GM23338 (cell line): ENCODE results near the gene CARNS1. TPM values are rescaled to one million over a fixed set of nuclear protein-coding genes. Genes with fewer than 3 reads are reported as not detected.

Experiments used
- ATAC-seq: fragments of 200-7000 bp; cut with Tn5 transposase; 3 replicates; pipeline ENCODE4 v1.9.1; 2020
- DNase-seq: peaks from one replicate; pipeline ENCODE4 v3.0.0-alpha.2; 2015; ENCODE audit warnings: low spot score
- H2AFZ ChIP-seq: fragments of 200-600 bp; sonication (generic); 2 replicates; pipeline ENCODE4 v1.8.0; 2016; ENCODE audit warnings: antibody characterized with exemption, mild to moderate bottlenecking, moderate library complexity
- H3F3A ChIP-seq: fragments of 200-600 bp; sonication (generic); replicated peaks from 2 replicates; pipeline ENCODE4 v1.8.0; 2017; ENCODE audit warnings: antibody characterized with exemption, mixed run types, low read depth
- H3K27ac ChIP-seq: fragments of 200-600 bp; sonication (generic); 2 replicates; pipeline ENCODE4 v1.6.1; 2016; ENCODE audit warnings: low read depth
- H3K27me3 ChIP-seq: fragments of 200-600 bp; sonication (generic); 2 replicates; pipeline ENCODE4 v1.8.0; 2016; ENCODE audit warnings: mild to moderate bottlenecking, mixed run types, moderate library complexity; ENCODE audit not compliant: insufficient read depth
- H3K36me3 ChIP-seq: fragments of 200-600 bp; sonication (generic); 2 replicates; pipeline ENCODE4 v1.8.0; 2016; ENCODE audit warnings: mild to moderate bottlenecking; ENCODE audit not compliant: insufficient read depth
- H3K4me1 ChIP-seq: fragments of 200-600 bp; sonication (generic); 2 replicates; pipeline ENCODE4 v1.8.0; 2016; ENCODE audit warnings: mild to moderate bottlenecking, moderate library complexity; ENCODE audit not compliant: insufficient read depth
- H3K4me2 ChIP-seq: fragments of 200-600 bp; sonication (generic); 2 replicates; pipeline ENCODE4 v1.7.1; 2017; ENCODE audit warnings: mixed run types
- H3K4me3 ChIP-seq: fragments of 200-600 bp; sonication (generic); 2 replicates; pipeline ENCODE4 v1.6.1; 2016; ENCODE audit warnings: mixed run types
- H3K79me2 ChIP-seq: fragments of 200-600 bp; sonication (generic); replicated peaks from 2 replicates; pipeline ENCODE4 v1.8.0; 2017; ENCODE audit warnings: mild to moderate bottlenecking; ENCODE audit not compliant: insufficient read depth
- H3K9me2 ChIP-seq: fragments of 200-600 bp; sonication (generic); 2 replicates; pipeline ENCODE4 v1.8.0; 2017; ENCODE audit not compliant: insufficient read depth
- H4K20me1 ChIP-seq: fragments of 200-600 bp; sonication (generic); replicated peaks from 2 replicates; pipeline ENCODE4 v1.8.0; 2017; ENCODE audit warnings: mild to moderate bottlenecking; ENCODE audit not compliant: insufficient read depth
- H3K27ac Mint-ChIP-seq: 2 replicates; pipeline ENCODE4 v1.8.0; 2020; ENCODE audit warnings: inconsistent platforms, mild to moderate bottlenecking, moderate library complexity, mixed read lengths
- H3K27me3 Mint-ChIP-seq: 3 replicates; pipeline ENCODE4 v1.8.0; 2022; ENCODE audit warnings: low read depth, mild to moderate bottlenecking, moderate library complexity, mixed read lengths, inconsistent platforms; ENCODE audit not compliant: insufficient read depth, poor library complexity
- H3K36me3 Mint-ChIP-seq: 3 replicates; pipeline ENCODE4 v1.8.0; 2021; ENCODE audit warnings: low read depth, mild to moderate bottlenecking, inconsistent platforms, moderate library complexity, mixed read lengths
- H3K4me1 Mint-ChIP-seq: 3 replicates; pipeline ENCODE4 v1.8.0; 2020; ENCODE audit warnings: mild to moderate bottlenecking, inconsistent platforms, mixed read lengths
- H3K4me3 Mint-ChIP-seq: 3 replicates; pipeline ENCODE4 v1.8.0; 2021; ENCODE audit warnings: moderate library complexity, mild to moderate bottlenecking, inconsistent platforms, mixed read lengths
- H3K9me3 Mint-ChIP-seq: 3 replicates; pipeline ENCODE4 v1.8.0; 2020; ENCODE audit warnings: moderate library complexity, mild to moderate bottlenecking, inconsistent platforms, mixed read lengths
- CREB1 ChIP-seq: fragments of 250-450 bp; sonication (Bioruptor Pico); IDR thresholded peaks from 2 replicates; pipeline ENCODE4 v1.5.0; 2020; ENCODE audit warnings: low read depth, mild to moderate bottlenecking, moderate library complexity
- EZH2 ChIP-seq: fragments of 200-600 bp; sonication (generic); IDR thresholded peaks from one replicate; pipeline ENCODE4 v1.8.0; 2017; ENCODE audit warnings: antibody characterized with exemption, mild to moderate bottlenecking, low read depth; ENCODE audit not compliant: unreplicated experiment
- EZH2phosphoT487 ChIP-seq: fragments of 200-600 bp; sonication (generic); IDR thresholded peaks from one replicate; pipeline ENCODE4 v1.8.1; 2018; ENCODE audit warnings: antibody characterized with exemption; ENCODE audit not compliant: unreplicated experiment
- JUNB ChIP-seq: IDR thresholded peaks from one replicate; pipeline ENCODE4 v1.6.1; 2016; ENCODE audit warnings: antibody characterized with exemption; ENCODE audit not compliant: unreplicated experiment
- NANOG ChIP-seq: IDR thresholded peaks from 2 replicates; pipeline ENCODE4 v1.6.1; 2016; ENCODE audit warnings: antibody characterized with exemption, borderline replicate concordance
- STAT1 ChIP-seq: IDR thresholded peaks from one replicate; pipeline ENCODE4 v1.6.1; 2016; ENCODE audit warnings: antibody characterized with exemption; ENCODE audit not compliant: unreplicated experiment
- ZNF114 ChIP-seq: fragments of 250-450 bp; sonication (Bioruptor Pico); IDR thresholded peaks from 2 replicates; pipeline ENCODE4 v1.5.0; 2020; ENCODE audit warnings: mild to moderate bottlenecking, moderate library complexity
- ZNF331 ChIP-seq: fragments of 250-450 bp; sonication (Bioruptor Pico); IDR thresholded peaks from 2 replicates; pipeline ENCODE4 v1.5.0; 2020; ENCODE audit warnings: low read depth, mild to moderate bottlenecking, moderate library complexity
- polyA plus RNA-seq: library from polyadenylated mRNA; unstranded; fragments of >200 nt; fragmentation: Nextera tagmentation; extraction: Ambion mirVana; gene quantifications from 2 replicates; pipeline ENCODE4 v1.2.1, GENCODE V29; 2016
- total RNA-seq: library from RNA; depleted of rRNA; stranded (reverse); fragments of >200 nt; shearing (Covaris generic); gene quantifications from 2 replicates; pipeline ENCODE4 v1.2.3, GENCODE V29; 2014
- TF ChIP-seq, protein P1 (sequence below), 2 experiments: fragments of 200-600 bp in 1 of 2; sonication (generic) in 1 of 2; conservative IDR thresholded peaks; 2 replicates each; pipeline versions ENCODE4 v1.5.1 to v1.6.1; 2016 to 2017; ENCODE audit warnings: antibody characterized with exemption in 2 of 2, low read depth in 2 of 2, mild to moderate bottlenecking in 2 of 2, moderate library complexity in 1 of 2
- TF ChIP-seq, protein P2 (sequence below): IDR thresholded peaks from one replicate; pipeline ENCODE4 v1.6.1; 2018; ENCODE audit warnings: antibody characterized with exemption; ENCODE audit not compliant: unreplicated experiment
- TF ChIP-seq, protein P3 (sequence below): IDR thresholded peaks from 2 replicates; pipeline ENCODE4 v1.6.1; 2016; ENCODE audit warnings: antibody characterized with exemption

The CARNS1 gene
- total and polyA plus RNA-seq, 2 experiments from 2014 or later: 0.52 to 0.76 TPM

GRCh38 chr11:67423466-67423865 lies 8.0 kb downstream of the CARNS1 start (continued):
- no peak for TF ChIP-seq EZH2phosphoT487
- TF ChIP-seq, protein P1, sequence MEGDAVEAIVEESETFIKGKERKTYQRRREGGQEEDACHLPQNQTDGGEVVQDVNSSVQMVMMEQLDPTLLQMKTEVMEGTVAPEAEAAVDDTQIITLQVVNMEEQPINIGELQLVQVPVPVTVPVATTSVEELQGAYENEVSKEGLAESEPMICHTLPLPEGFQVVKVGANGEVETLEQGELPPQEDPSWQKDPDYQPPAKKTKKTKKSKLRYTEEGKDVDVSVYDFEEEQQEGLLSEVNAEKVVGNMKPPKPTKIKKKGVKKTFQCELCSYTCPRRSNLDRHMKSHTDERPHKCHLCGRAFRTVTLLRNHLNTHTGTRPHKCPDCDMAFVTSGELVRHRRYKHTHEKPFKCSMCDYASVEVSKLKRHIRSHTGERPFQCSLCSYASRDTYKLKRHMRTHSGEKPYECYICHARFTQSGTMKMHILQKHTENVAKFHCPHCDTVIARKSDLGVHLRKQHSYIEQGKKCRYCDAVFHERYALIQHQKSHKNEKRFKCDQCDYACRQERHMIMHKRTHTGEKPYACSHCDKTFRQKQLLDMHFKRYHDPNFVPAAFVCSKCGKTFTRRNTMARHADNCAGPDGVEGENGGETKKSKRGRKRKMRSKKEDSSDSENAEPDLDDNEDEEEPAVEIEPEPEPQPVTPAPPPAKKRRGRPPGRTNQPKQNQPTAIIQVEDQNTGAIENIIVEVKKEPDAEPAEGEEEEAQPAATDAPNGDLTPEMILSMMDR (conservative IDR thresholded peaks at IDR 0.05; ENCODE audit: low read depth in 2 of 2): no peak
- TF ChIP-seq ZNF114: no peak
- TF ChIP-seq ZNF331 (CRISPR knock-in tag): no peak
- TF ChIP-seq, protein P2, sequence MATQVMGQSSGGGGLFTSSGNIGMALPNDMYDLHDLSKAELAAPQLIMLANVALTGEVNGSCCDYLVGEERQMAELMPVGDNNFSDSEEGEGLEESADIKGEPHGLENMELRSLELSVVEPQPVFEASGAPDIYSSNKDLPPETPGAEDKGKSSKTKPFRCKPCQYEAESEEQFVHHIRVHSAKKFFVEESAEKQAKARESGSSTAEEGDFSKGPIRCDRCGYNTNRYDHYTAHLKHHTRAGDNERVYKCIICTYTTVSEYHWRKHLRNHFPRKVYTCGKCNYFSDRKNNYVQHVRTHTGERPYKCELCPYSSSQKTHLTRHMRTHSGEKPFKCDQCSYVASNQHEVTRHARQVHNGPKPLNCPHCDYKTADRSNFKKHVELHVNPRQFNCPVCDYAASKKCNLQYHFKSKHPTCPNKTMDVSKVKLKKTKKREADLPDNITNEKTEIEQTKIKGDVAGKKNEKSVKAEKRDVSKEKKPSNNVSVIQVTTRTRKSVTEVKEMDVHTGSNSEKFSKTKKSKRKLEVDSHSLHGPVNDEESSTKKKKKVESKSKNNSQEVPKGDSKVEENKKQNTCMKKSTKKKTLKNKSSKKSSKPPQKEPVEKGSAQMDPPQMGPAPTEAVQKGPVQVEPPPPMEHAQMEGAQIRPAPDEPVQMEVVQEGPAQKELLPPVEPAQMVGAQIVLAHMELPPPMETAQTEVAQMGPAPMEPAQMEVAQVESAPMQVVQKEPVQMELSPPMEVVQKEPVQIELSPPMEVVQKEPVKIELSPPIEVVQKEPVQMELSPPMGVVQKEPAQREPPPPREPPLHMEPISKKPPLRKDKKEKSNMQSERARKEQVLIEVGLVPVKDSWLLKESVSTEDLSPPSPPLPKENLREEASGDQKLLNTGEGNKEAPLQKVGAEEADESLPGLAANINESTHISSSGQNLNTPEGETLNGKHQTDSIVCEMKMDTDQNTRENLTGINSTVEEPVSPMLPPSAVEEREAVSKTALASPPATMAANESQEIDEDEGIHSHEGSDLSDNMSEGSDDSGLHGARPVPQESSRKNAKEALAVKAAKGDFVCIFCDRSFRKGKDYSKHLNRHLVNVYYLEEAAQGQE: no peak
- no peak for TF ChIP-seq NANOG
- TF ChIP-seq JUNB: no peak

DNA sequence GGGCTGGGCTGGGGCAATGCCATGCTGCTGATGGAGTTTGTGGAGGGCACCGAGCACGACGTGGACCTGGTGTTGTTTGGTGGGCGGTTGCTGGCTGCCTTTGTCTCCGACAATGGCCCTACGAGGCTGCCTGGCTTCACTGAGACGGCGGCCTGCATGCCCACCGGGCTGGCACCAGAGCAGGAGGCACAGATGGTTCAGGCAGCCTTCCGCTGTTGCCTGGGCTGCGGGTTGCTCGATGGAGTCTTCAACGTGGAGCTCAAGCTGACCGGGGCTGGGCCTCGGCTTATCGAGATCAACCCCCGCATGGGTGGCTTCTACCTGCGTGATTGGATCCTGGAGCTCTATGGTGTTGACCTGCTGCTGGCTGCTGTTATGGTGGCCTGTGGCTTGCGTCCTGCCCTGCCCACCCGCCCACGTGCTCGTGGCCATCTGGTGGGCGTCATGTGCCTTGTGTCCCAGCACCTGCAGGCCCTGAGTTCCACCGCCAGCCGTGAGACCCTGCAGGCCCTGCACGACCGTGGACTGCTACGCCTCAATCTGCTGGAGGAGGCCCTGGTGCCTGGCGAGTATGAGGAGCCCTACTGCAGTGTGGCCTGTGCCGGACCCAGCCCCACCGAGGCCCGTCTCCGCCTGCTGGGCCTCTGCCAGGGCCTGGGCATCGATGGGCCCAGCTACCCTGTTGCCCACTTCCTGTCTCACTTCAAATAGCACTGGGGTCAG lies 8.6 kb downstream of the CARNS1 start:
- Histone ChIP-seq H3K4me3 (no peak overlapping the region), H3K79me2 (peaks cover 6% of the 10 kb centered on the region; the same call in 1 of the 2 replicates), H3K4me1 (0 out of 2 replicates have a peak, but pooled peaks cover 7% of the 10 kb centered on the region), H4K20me1 (no peaks in the 10 kb centered on the region), H3K4me2 (no peak overlapping the region), H3K27me3 (0 out of 2 replicates have a peak, but pooled peaks cover 5% of the 10 kb centered on the region), H3K9me2 (no peaks in the 10 kb centered on the region), H3F3A (peaks cover 8% of the 10 kb centered on the region; the same call in 1 of the 2 replicates), H3K36me3 (no peaks in the 10 kb centered on the region), H3K27ac (no peak overlapping the region), H2AFZ (no peak overlapping the region)
- no peaks in the 10 kb centered on the region; the same call in 2 of the 3 replicates for H3K9me3 Mint-ChIP-seq
- DNase-seq (no peak), ATAC-seq (no peak)
- H3K4me1 Mint-ChIP-seq: peaks cover 9% of the 10 kb centered on the region; the same call in 2 of the 3 replicates
- no peaks in the 10 kb centered on the region for H3K36me3 Mint-ChIP-seq
- no peak overlapping the region for H3K4me3 Mint-ChIP-seq
- H3K27me3 Mint-ChIP-seq: peaks cover 28% of the 10 kb centered on the region
- H3K27ac Mint-ChIP-seq: no peak overlapping the region
- TF ChIP-seq ZNF331 (CRISPR knock-in tag) (no peak), CREB1 (CRISPR knock-in tag) (no peak), EZH2phosphoT487 (no peak), EZH2 (no peak), JUNB (no peak), STAT1 (no peak)
- TF ChIP-seq, protein P2: no peak
- TF ChIP-seq, protein P3, sequence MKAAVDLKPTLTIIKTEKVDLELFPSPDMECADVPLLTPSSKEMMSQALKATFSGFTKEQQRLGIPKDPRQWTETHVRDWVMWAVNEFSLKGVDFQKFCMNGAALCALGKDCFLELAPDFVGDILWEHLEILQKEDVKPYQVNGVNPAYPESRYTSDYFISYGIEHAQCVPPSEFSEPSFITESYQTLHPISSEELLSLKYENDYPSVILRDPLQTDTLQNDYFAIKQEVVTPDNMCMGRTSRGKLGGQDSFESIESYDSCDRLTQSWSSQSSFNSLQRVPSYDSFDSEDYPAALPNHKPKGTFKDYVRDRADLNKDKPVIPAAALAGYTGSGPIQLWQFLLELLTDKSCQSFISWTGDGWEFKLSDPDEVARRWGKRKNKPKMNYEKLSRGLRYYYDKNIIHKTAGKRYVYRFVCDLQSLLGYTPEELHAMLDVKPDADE: no peak
